Measurements from ENCODE around the gene NUTM2E.
"Not testable (repeated sequence)": the region's sequence is repeated elsewhere in the genome, so short reads cannot be mapped to it uniquely, and the experiment has no call there.

The NUTM2E gene

DNA sequence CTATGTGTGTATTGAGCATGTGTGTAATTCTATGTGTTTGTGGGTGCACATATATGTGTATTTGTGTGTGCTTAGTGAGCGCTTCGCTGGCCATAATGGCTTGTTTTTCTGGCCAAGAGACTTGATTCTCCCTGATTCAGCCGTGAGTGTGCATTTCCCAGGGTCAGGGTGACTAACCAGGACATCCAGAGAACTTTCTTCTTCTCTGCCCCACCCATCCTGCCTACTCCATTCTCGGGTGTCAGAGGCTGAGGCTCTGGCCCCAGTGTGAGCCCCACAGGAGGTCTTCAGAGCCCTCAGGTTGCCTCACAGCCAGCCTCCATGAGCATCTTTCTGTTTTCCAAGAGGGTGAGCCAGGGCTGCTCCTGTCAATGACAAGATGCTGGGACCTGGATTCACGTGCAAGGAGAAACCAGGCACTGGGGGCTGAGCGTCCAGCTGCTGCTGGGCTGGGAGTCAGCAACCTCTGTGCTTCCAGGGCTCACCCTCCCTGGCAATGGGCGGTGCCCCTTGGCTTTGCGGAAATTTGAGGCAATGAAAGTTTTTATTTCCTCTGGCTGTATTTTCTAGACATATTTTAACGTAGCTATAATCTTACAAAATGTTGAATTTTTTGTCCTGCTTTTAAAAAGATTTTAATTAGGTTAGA, 40.5 kb downstream of the NUTM2E start:
- not testable (repeated sequence) for DNase-seq (ENCODE audit: low read depth)

DNA sequence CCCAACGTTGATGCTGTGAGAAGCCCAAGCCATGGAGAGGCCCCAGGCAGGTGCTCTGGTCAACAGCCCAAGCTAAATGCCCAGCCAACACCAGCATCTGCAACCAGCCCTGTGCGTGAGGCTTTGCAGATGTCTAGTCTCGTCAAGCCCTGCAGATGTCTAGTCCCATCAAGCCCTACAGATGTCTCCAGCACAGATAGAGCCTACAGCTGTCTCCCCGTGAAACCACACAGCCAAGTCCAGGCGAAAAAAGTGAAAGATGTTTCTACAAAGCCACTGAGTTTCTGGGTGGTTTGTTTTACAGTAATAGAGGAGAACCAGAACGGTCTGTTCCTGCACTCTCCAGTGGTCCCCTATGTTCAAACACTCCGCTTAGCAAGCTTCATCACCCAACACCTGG, 41.5 kb downstream of the NUTM2E start:
- DNase-seq (ENCODE audit: low read depth): not testable (repeated sequence)

DNA sequence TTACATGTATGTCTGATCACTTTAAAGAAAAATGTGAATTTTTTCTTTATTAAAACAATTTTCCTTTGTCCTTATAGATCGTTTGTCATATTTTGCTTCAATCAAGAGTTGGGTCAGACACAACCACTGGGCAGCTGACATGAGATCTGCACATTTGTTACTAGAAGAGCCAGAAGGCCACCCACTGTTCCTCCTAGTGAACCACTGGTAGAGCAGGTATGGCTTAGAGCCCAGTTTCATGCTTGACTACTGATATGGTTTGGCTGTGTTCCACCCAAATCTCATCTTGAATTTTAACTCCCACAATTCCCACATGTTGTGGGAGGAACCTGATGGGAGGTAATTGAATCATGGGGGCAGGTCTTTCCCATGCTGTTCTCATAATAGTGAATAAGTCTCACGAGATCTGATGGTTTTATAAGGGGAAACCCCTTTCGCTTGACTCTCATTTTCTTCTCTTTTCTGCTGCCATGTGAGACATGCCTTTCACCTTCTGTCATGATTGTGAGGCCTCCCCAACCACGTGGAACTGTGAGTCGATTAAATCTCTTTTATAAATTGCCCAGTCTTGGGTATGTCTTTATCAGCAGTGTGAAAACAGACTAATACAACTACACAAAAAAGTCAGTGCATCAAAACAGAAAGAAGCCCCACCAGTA, 43.0 kb downstream of the NUTM2E start:
- DNase-seq (ENCODE audit: low read depth): not testable (repeated sequence)

DNA sequence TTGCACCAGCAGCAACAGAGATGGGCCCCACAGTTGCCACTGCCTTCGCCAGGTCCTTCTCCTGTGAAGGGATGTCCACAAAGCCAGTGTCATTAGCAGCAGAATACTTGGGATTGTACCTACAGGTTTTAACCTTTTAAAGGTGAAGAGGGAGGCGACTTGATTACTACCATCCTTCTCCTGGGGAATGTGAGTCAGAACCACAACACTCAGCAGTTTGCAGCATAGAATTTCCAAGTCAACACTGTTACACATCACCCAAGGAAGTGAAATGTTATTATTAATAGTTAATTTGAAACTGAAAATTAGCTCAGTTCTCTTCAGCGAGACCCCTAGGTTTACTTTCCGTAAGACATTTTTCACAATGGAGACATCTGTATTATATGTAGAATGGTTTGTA, 45.2 kb downstream of the NUTM2E start:
- DNase-seq (ENCODE audit: low read depth): not testable (repeated sequence)
